IMR-90 (cell line): ENCODE data around the gene VARS2. TPM values are rescaled to one million over a fixed set of nuclear protein-coding genes. Genes with fewer than 3 reads are reported as not detected.
A peak's percentile ranks its signal among the peaks of the same experiment; 100 is the strongest.

Experiments
- ATAC-seq: fragments of 200-7000 bp; cut with Tn5 transposase; 2 replicates; pipeline ENCODE4 v1.9.1; 2020; ENCODE audit warnings: low read depth, mild to moderate bottlenecking, moderate library complexity
- BruUV-seq: library from RNA; stranded (reverse); fragments of 400-500 nt; replicated peaks from 2 replicates; lab custom pipeline; 2021; lab: Mats Ljungman, UMichigan
- CTCF ChIA-PET: fragments of 300-600 bp; formaldehyde crosslinking; extraction: SDS; loops from one replicate; lab custom pipeline; 2021; ENCODE audit warnings: antibody characterized with exemption; lab: Yijun Ruan, JAX
- POLR2A ChIA-PET: fragments of 300-600 bp; sonication (Branson Sonifier 250); formaldehyde crosslinking; loops from one replicate; lab custom pipeline; 2022; ENCODE audit warnings: antibody characterized with exemption; ENCODE audit not compliant: unreplicated experiment; lab: Charles Lee
- DNase-seq: peaks from one replicate; pipeline ENCODE4 v3.0.0; 2013
- H2AFZ ChIP-seq: replicated peaks from 2 replicates; pipeline ENCODE3; 2013; ENCODE audit warnings: low read length, mild to moderate bottlenecking; ENCODE audit not compliant: poor library complexity
- H2AK5ac ChIP-seq: 2 replicates; pipeline ENCODE4 v1.6.1; 2013; ENCODE audit warnings: low read depth, low read length, inconsistent platforms
- H2AK9ac ChIP-seq: replicated peaks from 2 replicates; pipeline ENCODE3; 2013; ENCODE audit warnings: mild to moderate bottlenecking, low read depth, low read length, moderate library complexity; ENCODE audit not compliant: poor library complexity
- H2BK120ac ChIP-seq: 2 replicates; pipeline ENCODE4 v1.6.1; 2013; ENCODE audit warnings: low read depth, low read length, inconsistent platforms
- H2BK15ac ChIP-seq: 3 replicates; pipeline ENCODE4 v1.6.1; 2013; ENCODE audit warnings: low read depth, low read length, inconsistent platforms
- H2BK20ac ChIP-seq: 2 replicates; pipeline ENCODE4 v1.6.1; 2013; ENCODE audit warnings: low read depth, mild to moderate bottlenecking, inconsistent platforms, low read length, moderate library complexity
- H2BK5ac ChIP-seq: 2 replicates; pipeline ENCODE4 v1.6.1; 2013; ENCODE audit warnings: mild to moderate bottlenecking, low read depth, low read length, inconsistent platforms; ENCODE audit not compliant: poor library complexity, severe bottlenecking
- H3K14ac ChIP-seq: replicated peaks from 2 replicates; pipeline ENCODE4 v1.6.1; 2013; ENCODE audit warnings: low read depth, low read length, inconsistent platforms
- H3K18ac ChIP-seq: 2 replicates; pipeline ENCODE4 v1.6.1; 2013; ENCODE audit warnings: low read depth, low read length, control low read depth
- H3K23ac ChIP-seq: 2 replicates; pipeline ENCODE4 v1.6.1; 2013; ENCODE audit warnings: low read depth, low read length, inconsistent platforms
- H3K27ac ChIP-seq: 2 replicates; pipeline ENCODE4 v1.5.1; 2013; ENCODE audit warnings: mild to moderate bottlenecking, control low read depth, low read length; ENCODE audit not compliant: insufficient read depth
- H3K27me3 ChIP-seq: 2 replicates; pipeline ENCODE4 v1.6.1; 2013; ENCODE audit warnings: low read length; ENCODE audit not compliant: control insufficient read depth, insufficient read depth
- H3K36me3 ChIP-seq: 2 replicates; pipeline ENCODE4 v1.6.1; 2013; ENCODE audit warnings: low read length, mixed read lengths; ENCODE audit not compliant: control insufficient read depth, insufficient read depth
- H3K4ac ChIP-seq: 2 replicates; pipeline ENCODE4 v1.6.1; 2013; ENCODE audit warnings: low read depth, low read length, inconsistent platforms
- H3K4me1 ChIP-seq: 2 replicates; pipeline ENCODE4 v1.6.1; 2013; ENCODE audit warnings: low read length, mixed read lengths; ENCODE audit not compliant: control insufficient read depth, insufficient read depth
- H3K4me2 ChIP-seq: 2 replicates; pipeline ENCODE4 v1.6.1; 2013; ENCODE audit warnings: low read depth, mild to moderate bottlenecking, control low read depth, low read length, moderate library complexity
- H3K4me3 ChIP-seq: 2 replicates; pipeline ENCODE4 v1.5.1; 2013; ENCODE audit warnings: low read depth, mild to moderate bottlenecking, control low read depth, low read length, moderate library complexity; ENCODE audit not compliant: insufficient read depth
- H3K56ac ChIP-seq: 2 replicates; pipeline ENCODE4 v1.6.1; 2013; ENCODE audit warnings: low read length, inconsistent platforms; ENCODE audit not compliant: insufficient read depth; ENCODE audit errors: extremely low read depth
- H3K79me1 ChIP-seq, 2 experiments: 2 replicates each; pipeline ENCODE4 v1.6.1; 2013; ENCODE audit warnings: low read length in 2 of 2, inconsistent platforms in 1 of 2, low read depth in 1 of 2
- H3K9ac ChIP-seq: 2 replicates; pipeline ENCODE4 v1.6.1; 2013; ENCODE audit warnings: low read depth, low read length, control low read depth
- H3K9me1 ChIP-seq: 2 replicates; pipeline ENCODE4 v1.6.1; 2013; ENCODE audit warnings: low read length, inconsistent platforms; ENCODE audit not compliant: insufficient read depth
- H3K9me3 ChIP-seq: 2 replicates; pipeline ENCODE4 v1.6.1; 2013; ENCODE audit warnings: low read length; ENCODE audit not compliant: control insufficient read depth, insufficient read depth
- H4K20me1 ChIP-seq: 2 replicates; pipeline ENCODE4 v1.6.1; 2013; ENCODE audit warnings: low read length, inconsistent platforms; ENCODE audit not compliant: insufficient read depth
- H4K5ac ChIP-seq: 2 replicates; pipeline ENCODE4 v1.6.1; 2013; ENCODE audit warnings: mild to moderate bottlenecking, low read depth, low read length, control low read depth
- H4K8ac ChIP-seq, 2 experiments: 2 replicates each; pipeline ENCODE4 v1.6.1; 2013; ENCODE audit warnings: low read depth in 2 of 2, low read length in 2 of 2, control low read depth in 1 of 2, inconsistent platforms in 1 of 2
- H4K91ac ChIP-seq: 2 replicates; pipeline ENCODE4 v1.6.1; 2013; ENCODE audit warnings: low read depth, low read length, inconsistent platforms; ENCODE audit not compliant: insufficient read depth
- CEBPB ChIP-seq: IDR thresholded peaks from 2 replicates; pipeline ENCODE4 v1.6.1; 2012; ENCODE audit warnings: low read depth, low read length, improper control_type of control experiment
- FOS ChIP-seq: fragments of 150-350 bp; IDR thresholded peaks from 2 replicates; pipeline ENCODE4 v1.6.1; 2016; ENCODE audit warnings: low read depth, low read length
- POLR2A ChIP-seq: IDR thresholded peaks from 2 replicates; pipeline ENCODE4 v1.6.1; 2012; ENCODE audit warnings: mild to moderate bottlenecking, low read depth, low read length
- WGBS, 2 experiments: methylation state at CpG; one replicate each; pipeline versions ENCODE4 v1.1.5 to v1.1.7; 2013; ENCODE audit warnings: missing lambda C conversion rate in 2 of 2; ENCODE audit not compliant: insufficient read length in 1 of 2; ENCODE audit errors: extremely low coverage in 2 of 2; 5-methylcytosine and 5-hydroxymethylcytosine counted together
- dilution Hi-C: fragments of 300-500 bp; cut with HindIII; formaldehyde crosslinking; loops from one replicate; pipeline ENCODE4 v1.14.3; 2018; ENCODE audit warnings: low sequenced_read_pairs; ENCODE audit not compliant: unreplicated experiment
- in situ Hi-C: fragments of 300-500 bp; cut with MboI; formaldehyde crosslinking; loops from 3 replicates; pipeline ENCODE4 v1.14.3; 2019; ENCODE audit warnings: low sequenced_read_pairs, inconsistent platforms, mixed read lengths
- intact Hi-C: fragments of 100-400 bp; cut with micrococcal nuclease; formaldehyde crosslinking; loops from 2 replicates; pipeline ENCODE4 v1.10.0; 2022
- polyA plus RNA-seq, 3 experiments: library from polyadenylated mRNA; depleted of rRNA; stranded (reverse); fragments of >200 nt; gene quantifications; 2 replicates each; pipeline ENCODE4 v1.2.3, GENCODE V29; 2012; ENCODE audit warnings: low replicate concordance in 1 of 3
- total RNA-seq: library from RNA; depleted of rRNA; stranded (reverse); fragments of >200 nt; gene quantifications from 2 replicates; pipeline ENCODE4 v1.2.3, GENCODE V29; 2012

VARS2 gene
- total and polyA plus RNA-seq, 2 of the 4 experiments (the other 2 are of a cell fraction) = 7.2 to 14.0 TPM

GRCh38 chr6:30898750-30899360 is 15.2 kb upstream of the VARS2 start:
- Histone ChIP-seq H3K56ac (no peak overlapping the region), H4K20me1 (no peaks in the 10 kb centered on the region), H2BK5ac (no peak overlapping the region), H3K4me1 (no peaks in the 10 kb centered on the region), H3K27ac (no peak overlapping the region), H4K5ac (no peak overlapping the region), H3K79me1 (no peaks in the 10 kb centered on the region), H3K9me3 (no peaks in the 10 kb centered on the region), H2BK20ac (no peak overlapping the region), H4K8ac (no peak overlapping the region), H3K4me2 (no peak overlapping the region), H4K91ac (no peak overlapping the region), H3K18ac (no peak overlapping the region), H2AK5ac (no peak overlapping the region), H3K36me3 (peaks cover 51% of the 10 kb centered on the region), H3K4me3 (no peak overlapping the region), H2AK9ac (no peak overlapping the region), H2BK120ac (no peak overlapping the region), H2AFZ (peak overlapping the region; percentile 32), H3K14ac (no peak overlapping the region), H3K9me1 (no peaks in the 10 kb centered on the region), H3K27me3 (no peaks in the 10 kb centered on the region), H2BK15ac (no peak overlapping the region), H3K23ac (no peak overlapping the region), H3K9ac (no peak overlapping the region), H3K4ac (no peak overlapping the region)
- CTCF ChIA-PET = no interaction called here
- in situ Hi-C loops = no loop called here
- 83% methylated on average over 6 of the region's 23 CpGs; no CpG with 5 or more reads in 1 of the 2 experiments for WGBS, 2 experiments
- dilution Hi-C loops = no loop called here
- DNase-seq = no peak
- no TSS peak for BruUV-seq
- ATAC-seq = no peak
- TF ChIP-seq POLR2A (no peak), CEBPB (no peak), FOS (no peak)
- POLR2A ChIA-PET = no interaction called here
- intact Hi-C loops = no loop called here
